Measurements from ENCODE around the gene SLC66A2.
"Not testable (repeated sequence)": the region's sequence is repeated elsewhere in the genome, so short reads cannot be mapped to it uniquely, and the experiment has no call there.

The SLC66A2 gene

GRCh38 chr18:79877163-79878091 is 74.0 kb downstream of the SLC66A2 start:
- DNase-seq, result no peak

GRCh38 chr18:79876497-79876896 is 75.0 kb downstream of the SLC66A2 start:
- no peak for DNase-seq

- no peak for DNase-seq
These were observed 75.5 kb downstream of the SLC66A2 start for GRCh38 chr18:79875931-79876461.

GRCh38 chr18:79875531-79875919 is 75.9 kb downstream of the SLC66A2 start:
- DNase-seq, result no peak

GRCh38 chr18:79874553-79875530 is 76.6 kb downstream of the SLC66A2 start:
- DNase-seq, result no peak

GRCh38 chr18:79873449-79874110 is 77.9 kb downstream of the SLC66A2 start:
- no peak for DNase-seq

GRCh38 chr18:79872527-79873444 is 78.7 kb downstream of the SLC66A2 start:
- no peak for DNase-seq

GRCh38 chr18:79871481-79872091 is 79.9 kb downstream of the SLC66A2 start:
- no peak for DNase-seq

- no peak for DNase-seq
These were observed 80.4 kb downstream of the SLC66A2 start for GRCh38 chr18:79871026-79871390.

GRCh38 chr18:79870301-79871025 is 81.0 kb downstream of the SLC66A2 start:
- no peak for DNase-seq

- DNase-seq, result no peak
These were observed 81.7 kb downstream of the SLC66A2 start for GRCh38 chr18:79869591-79870300.

GRCh38 chr18:79868811-79869541 is 82.5 kb downstream of the SLC66A2 start:
- DNase-seq, result no peak

- no peak for DNase-seq
These were observed 83.2 kb downstream of the SLC66A2 start for GRCh38 chr18:79868168-79868784.

GRCh38 chr18:79867666-79868065 is 83.8 kb downstream of the SLC66A2 start:
- DNase-seq, result no peak

GRCh38 chr18:79866889-79867574 is 84.4 kb downstream of the SLC66A2 start:
- no peak for DNase-seq

GRCh38 chr18:79865951-79866350 is 85.5 kb downstream of the SLC66A2 start:
- not testable (repeated sequence) for DNase-seq

GRCh38 chr18:79864955-79865354 is 86.5 kb downstream of the SLC66A2 start:
- not testable (repeated sequence) for DNase-seq

Data from CD4-positive, alpha-beta T cell treated with Interferon gamma for 1 hour (primary cell).